ENCODE results near the gene MAT2A.

DNA sequence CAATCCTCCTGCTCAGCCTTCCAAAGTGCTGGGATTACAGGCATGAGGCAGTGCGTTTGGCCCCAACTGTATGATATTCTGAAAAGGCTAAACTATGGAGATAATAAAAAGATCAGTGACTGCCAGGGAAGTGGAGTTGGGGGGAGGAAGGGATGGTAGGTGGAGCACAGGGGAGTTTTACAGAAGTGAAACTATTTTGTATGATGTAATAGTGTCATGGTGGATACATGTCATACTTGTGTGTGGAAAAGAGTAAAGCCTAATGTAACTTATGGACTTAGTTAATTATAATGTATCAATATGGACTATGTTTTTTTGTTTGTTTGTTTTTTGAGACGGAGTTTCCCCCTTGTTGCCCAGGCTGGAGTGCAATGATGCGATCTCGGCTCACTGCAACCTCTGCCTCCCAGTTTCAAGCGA lies 25.2 kb downstream of the MAT2A start:
- TF ChIP-seq CTCF (IDR thresholded peaks at IDR 0.05) = no peak
- no peak for TF ChIP-seq POLR2A (IDR thresholded peaks at IDR 0.05)
- no peak for TF ChIP-seq EP300 (IDR thresholded peaks at IDR 0.05; ENCODE audit: low read depth)
- no peak for TF ChIP-seq POLR2AphosphoS5 (IDR thresholded peaks at IDR 0.05)
